SK-N-SH (cell line): ENCODE results near the gene TP53BP2.

Experiments used
- EP300 ChIP-seq, 2 experiments: IDR thresholded peaks; 2 replicates each; pipeline versions ENCODE4 v1.4.0 to v1.6.1; 2012; ENCODE audit warnings: borderline replicate concordance in 1 of 2, low read depth in 1 of 2, low read length in 1 of 2
- MEF2A ChIP-seq: IDR thresholded peaks from 2 replicates; pipeline ENCODE4 v1.4.0; 2012; ENCODE audit warnings: low read depth, borderline replicate concordance
- POLR2AphosphoS5 ChIP-seq: IDR thresholded peaks from 2 replicates; pipeline ENCODE4 v1.6.1; 2012; ENCODE audit warnings: low read depth, low read length
- RFX5 ChIP-seq: IDR thresholded peaks from 2 replicates; pipeline ENCODE4 v1.6.1; 2012; ENCODE audit warnings: mild to moderate bottlenecking, improper control_type of control experiment, low read length
- TAF1 ChIP-seq: IDR thresholded peaks from 2 replicates; pipeline ENCODE4 v1.6.1; 2012; ENCODE audit warnings: low read depth, mild to moderate bottlenecking, low read length, moderate library complexity, borderline replicate concordance
- TF ChIP-seq, protein P1 (sequence below): fragments of 200-600 bp; sonication (generic); IDR thresholded peaks from 2 replicates; pipeline ENCODE4 v1.6.1; 2017; ENCODE audit warnings: antibody characterized with exemption, mild to moderate bottlenecking, moderate library complexity

- TF ChIP-seq, protein P1, sequence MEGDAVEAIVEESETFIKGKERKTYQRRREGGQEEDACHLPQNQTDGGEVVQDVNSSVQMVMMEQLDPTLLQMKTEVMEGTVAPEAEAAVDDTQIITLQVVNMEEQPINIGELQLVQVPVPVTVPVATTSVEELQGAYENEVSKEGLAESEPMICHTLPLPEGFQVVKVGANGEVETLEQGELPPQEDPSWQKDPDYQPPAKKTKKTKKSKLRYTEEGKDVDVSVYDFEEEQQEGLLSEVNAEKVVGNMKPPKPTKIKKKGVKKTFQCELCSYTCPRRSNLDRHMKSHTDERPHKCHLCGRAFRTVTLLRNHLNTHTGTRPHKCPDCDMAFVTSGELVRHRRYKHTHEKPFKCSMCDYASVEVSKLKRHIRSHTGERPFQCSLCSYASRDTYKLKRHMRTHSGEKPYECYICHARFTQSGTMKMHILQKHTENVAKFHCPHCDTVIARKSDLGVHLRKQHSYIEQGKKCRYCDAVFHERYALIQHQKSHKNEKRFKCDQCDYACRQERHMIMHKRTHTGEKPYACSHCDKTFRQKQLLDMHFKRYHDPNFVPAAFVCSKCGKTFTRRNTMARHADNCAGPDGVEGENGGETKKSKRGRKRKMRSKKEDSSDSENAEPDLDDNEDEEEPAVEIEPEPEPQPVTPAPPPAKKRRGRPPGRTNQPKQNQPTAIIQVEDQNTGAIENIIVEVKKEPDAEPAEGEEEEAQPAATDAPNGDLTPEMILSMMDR, result no peak
- TF ChIP-seq EP300 (IDR thresholded peaks at IDR 0.05; ENCODE audit: borderline replicate concordance in 1 of 2, low read depth in 1 of 2, low read length in 1 of 2) (no peak), RFX5 (no peak), MEF2A (no peak), POLR2AphosphoS5 (no peak), TAF1 (no peak)
Measured at GRCh38 chr1:223878598-223879325, 33.0 kb upstream of the TP53BP2 start.
